Measurements from ENCODE around the gene HHIP. TPM values are rescaled to one million over a fixed set of nuclear protein-coding genes. Genes with fewer than 3 reads are reported as not detected.
"Not testable (repeated sequence)": the region's sequence is repeated elsewhere in the genome, so short reads cannot be mapped to it uniquely, and the experiment has no call there.

HHIP gene
- total and polyA plus RNA-seq, 5 donors: 0.03 to 1.2 (median 0.27) TPM; not detected in 1

DNA sequence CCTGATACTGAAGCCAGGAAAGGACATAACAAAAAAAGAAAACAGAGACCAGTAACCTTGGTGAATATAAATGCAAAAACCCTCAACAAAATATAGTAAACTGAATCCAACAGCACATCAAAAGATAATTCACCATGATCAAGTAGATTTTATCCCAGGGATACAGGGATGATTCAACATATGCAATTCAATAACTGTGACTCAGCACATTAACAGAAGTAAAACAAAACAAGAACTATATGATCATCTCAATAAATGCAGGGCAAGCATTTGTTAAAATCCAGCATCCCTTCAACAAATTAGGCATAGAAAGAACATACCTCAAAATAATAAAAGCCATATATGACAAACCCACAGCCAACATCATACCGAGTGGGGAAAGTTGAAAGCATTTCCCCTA is 112.0 kb downstream of the HHIP start:
- H3K4me1 ChIP-seq (ENCODE audit: control insufficient read depth, insufficient read depth, low read length): no peaks in the 10 kb centered on the region
- H3K27me3 ChIP-seq (ENCODE audit: control insufficient read depth, insufficient read depth): no peaks in the 10 kb centered on the region
- DNase-seq (no peak), ATAC-seq (no peak)
- intact Hi-C loops (cut with DNase I): no loop called here
- H3K27ac ChIP-seq (ENCODE audit: low read length): no peak overlapping the region
- WGBS: 93% methylated on average over 1 of the region's 1 CpG
- no peaks in the 10 kb centered on the region for H3K9me3 ChIP-seq (ENCODE audit: control insufficient read depth, low read length)
- H3K4me3 ChIP-seq (ENCODE audit: low read length): no peak overlapping the region

DNA sequence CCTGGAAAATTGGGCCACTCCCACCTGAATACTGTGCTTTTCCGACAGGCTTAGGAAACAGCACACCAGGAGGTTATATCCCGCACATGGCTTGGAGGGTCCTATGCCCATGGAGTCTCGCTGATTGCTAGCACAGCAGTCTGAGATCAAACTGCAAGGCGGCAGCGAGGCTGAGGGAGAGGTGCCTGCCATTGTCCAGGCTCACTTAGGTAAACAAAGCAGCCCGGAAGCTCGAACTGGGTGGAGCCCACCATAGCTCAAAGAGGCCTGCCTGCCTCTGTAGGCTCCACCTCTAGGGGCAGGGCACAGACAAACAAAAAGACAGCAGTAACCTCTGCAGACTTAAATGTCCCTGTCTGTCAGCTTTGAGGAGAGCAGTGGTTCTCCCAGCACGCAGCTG is 122.9 kb downstream of the HHIP start:
- H3K9me3 ChIP-seq (ENCODE audit: control insufficient read depth, low read length); H3K27me3 ChIP-seq (ENCODE audit: control insufficient read depth, insufficient read depth); ATAC-seq; H3K27ac ChIP-seq (ENCODE audit: low read length); intact Hi-C loops (cut with DNase I); H3K4me3 ChIP-seq (ENCODE audit: low read length); DNase-seq; H3K4me1 ChIP-seq (ENCODE audit: control insufficient read depth, insufficient read depth, low read length): not testable (repeated sequence)
- WGBS: 66% methylated on average over 8 of the region's 8 CpGs

DNA sequence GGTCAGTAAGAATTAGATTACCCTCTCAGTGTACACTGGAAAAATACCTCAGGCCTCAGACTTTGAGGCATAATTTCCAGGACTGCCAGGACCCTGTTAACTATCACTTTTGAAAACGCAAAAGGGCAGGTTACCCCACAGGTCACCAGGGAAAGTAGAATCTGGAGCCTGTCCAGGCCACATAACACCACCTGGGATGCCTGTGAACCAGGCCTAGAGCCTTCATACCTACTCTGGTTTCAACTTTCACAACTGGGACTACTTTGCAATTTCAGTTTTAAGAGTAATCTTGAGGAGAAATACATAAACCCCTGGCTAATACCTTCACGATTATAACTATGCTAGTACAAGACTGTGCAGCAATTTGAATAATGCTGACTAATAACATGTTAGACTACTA is 132.4 kb downstream of the HHIP start:
- no peak overlapping the region for H3K27ac ChIP-seq (ENCODE audit: low read length)
- no peak overlapping the region for H3K4me3 ChIP-seq (ENCODE audit: low read length)
- intact Hi-C loops (cut with DNase I): no loop called here
- DNase-seq (no peak), ATAC-seq (no peak)
- H3K4me1 ChIP-seq (ENCODE audit: control insufficient read depth, insufficient read depth, low read length): no peaks in the 10 kb centered on the region
- H3K9me3 ChIP-seq (ENCODE audit: control insufficient read depth, low read length): no peaks in the 10 kb centered on the region
- H3K27me3 ChIP-seq (ENCODE audit: control insufficient read depth, insufficient read depth): no peaks in the 10 kb centered on the region
- 88% methylated on average over 2 of the region's 2 CpGs for WGBS

GRCh38 chr4:144782345-144782744 is 136.4 kb downstream of the HHIP start:
- no peak overlapping the region for H3K4me3 ChIP-seq (ENCODE audit: low read length)
- WGBS: 70% methylated on average over 5 of the region's 5 CpGs
- intact Hi-C loops (cut with DNase I): no loop called here
- ATAC-seq: no peak
- H3K27ac ChIP-seq (ENCODE audit: low read length): no peak overlapping the region
- no peak for DNase-seq
- no peaks in the 10 kb centered on the region for H3K4me1 ChIP-seq (ENCODE audit: control insufficient read depth, insufficient read depth, low read length)
- no peaks in the 10 kb centered on the region for H3K27me3 ChIP-seq (ENCODE audit: control insufficient read depth, insufficient read depth)
- no peaks in the 10 kb centered on the region for H3K9me3 ChIP-seq (ENCODE audit: control insufficient read depth, low read length)

DNA sequence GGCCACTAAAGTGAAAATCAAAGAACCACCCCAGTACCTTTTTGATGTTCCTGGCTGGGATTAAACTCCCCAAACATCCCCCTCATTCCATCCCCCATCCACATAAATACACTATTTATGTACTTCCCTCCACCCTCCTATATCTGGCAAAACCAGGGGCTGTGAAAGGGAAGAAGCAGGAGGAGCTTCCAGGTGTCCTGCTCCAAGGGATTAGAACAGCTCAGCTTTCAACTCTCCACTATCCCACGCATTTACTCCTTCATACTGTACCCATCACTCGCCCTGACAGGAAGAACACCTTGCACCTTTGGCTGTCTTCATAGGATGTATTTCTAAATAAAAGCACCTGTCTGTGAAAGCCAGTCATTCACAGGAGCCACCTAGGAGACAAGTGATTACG is 140.0 kb downstream of the HHIP start:
- H3K9me3 ChIP-seq (ENCODE audit: control insufficient read depth, low read length): no peaks in the 10 kb centered on the region
- ATAC-seq (no peak), DNase-seq (no peak)
- no peak overlapping the region for H3K27ac ChIP-seq (ENCODE audit: low read length)
- H3K4me1 ChIP-seq (ENCODE audit: control insufficient read depth, insufficient read depth, low read length): no peaks in the 10 kb centered on the region
- intact Hi-C loops (cut with DNase I): no loop called here
- H3K4me3 ChIP-seq (ENCODE audit: low read length): no peak overlapping the region
- no peaks in the 10 kb centered on the region for H3K27me3 ChIP-seq (ENCODE audit: control insufficient read depth, insufficient read depth)
- WGBS: 90% methylated on average over 3 of the region's 3 CpGs

- intact Hi-C loops (cut with DNase I): no loop called here
- DNase-seq (no peak), ATAC-seq (no peak)
- Histone ChIP-seq H3K27ac (ENCODE audit: low read length) (no peak overlapping the region), H3K4me1 (ENCODE audit: control insufficient read depth, insufficient read depth, low read length) (no peaks in the 10 kb centered on the region), H3K9me3 (ENCODE audit: control insufficient read depth, low read length) (no peaks in the 10 kb centered on the region), H3K27me3 (ENCODE audit: control insufficient read depth, insufficient read depth) (no peaks in the 10 kb centered on the region), H3K4me3 (ENCODE audit: low read length) (no peak overlapping the region)
- WGBS: 66% methylated on average over 2 of the region's 2 CpGs
These were observed 141.7 kb downstream of the HHIP start for GRCh38 chr4:144787365-144788258.

GRCh38 chr4:144788469-144788868 is 142.5 kb downstream of the HHIP start:
- Histone ChIP-seq H3K27ac (ENCODE audit: low read length) (no peak overlapping the region), H3K9me3 (ENCODE audit: control insufficient read depth, low read length) (no peaks in the 10 kb centered on the region), H3K4me1 (ENCODE audit: control insufficient read depth, insufficient read depth, low read length) (no peaks in the 10 kb centered on the region), H3K27me3 (ENCODE audit: control insufficient read depth, insufficient read depth) (no peaks in the 10 kb centered on the region), H3K4me3 (ENCODE audit: low read length) (no peak overlapping the region)
- 67% methylated on average over 1 of the region's 1 CpG for WGBS
- DNase-seq (no peak), ATAC-seq (no peak)
- intact Hi-C loops (cut with DNase I): no loop called here

GRCh38 chr4:144791933-144792332 is 146.0 kb downstream of the HHIP start:
- H3K27me3 ChIP-seq (ENCODE audit: control insufficient read depth, insufficient read depth); H3K27ac ChIP-seq (ENCODE audit: low read length); H3K4me3 ChIP-seq (ENCODE audit: low read length); ATAC-seq; DNase-seq; H3K9me3 ChIP-seq (ENCODE audit: control insufficient read depth, low read length); H3K4me1 ChIP-seq (ENCODE audit: control insufficient read depth, insufficient read depth, low read length); intact Hi-C loops (cut with DNase I): not testable (repeated sequence)
- WGBS: 88% methylated on average over 8 of the region's 8 CpGs
